K562 (cell line): ENCODE measurements around the gene IGF2BP3. TPM values are rescaled to one million over a fixed set of nuclear protein-coding genes. Genes with fewer than 3 reads are reported as not detected.

Experiments
- ATAC-seq: fragments of 200-7000 bp; cut with Tn5 transposase; 3 replicates; pipeline ENCODE4 v1.9.1; 2020; ENCODE audit warnings: moderate library complexity
- BruUV-seq: library from RNA; stranded (reverse); fragments of 400-500 nt; replicated peaks from 2 replicates; lab custom pipeline; 2021; lab: Mats Ljungman, UMichigan
- CTCF ChIA-PET: fragments of 300-600 bp; formaldehyde crosslinking; extraction: SDS; loops from one replicate; lab custom pipeline; 2021; ENCODE audit warnings: low intra/inter-chr PET ratio; lab: Yijun Ruan, JAX
- POLR2A ChIA-PET: fragments of 300-600, 350-650 bp; sonication (Branson Sonifier 250); formaldehyde crosslinking; extraction: SDS; loops from one replicate; lab custom pipeline; 2021; ENCODE audit warnings: antibody characterized with exemption, inconsistent platforms; lab: Yijun Ruan, JAX
- DNase-seq, 4 experiments: peaks; one replicate each; pipeline versions ENCODE4 v3.0.0 to v3.0.0-alpha.2; 2011 to 2018; ENCODE audit warnings: low spot score in 3 of 4, mixed read lengths in 3 of 4; ENCODE audit errors: extremely low read depth in 1 of 4
- FAIRE-seq: peaks from 2 replicates; lab custom pipeline; 2011; peaks lifted over from hg19 to GRCh38; lab: Jason Lieb, UNC
- H2AFZ ChIP-seq: 2 replicates; pipeline ENCODE4 v1.6.0; 2011; ENCODE audit warnings: low read depth, low read length, control low read depth, inconsistent platforms
- H3K27ac ChIP-seq: fragments of 200-600 bp; 3 replicates; pipeline ENCODE4 v1.8.0; 2011; ENCODE audit warnings: low read depth, mild to moderate bottlenecking, control low read depth, inconsistent platforms, low read length, moderate library complexity, mixed read lengths; ENCODE audit errors: extremely low read depth
- H3K27me3 ChIP-seq, 2 experiments: fragments of 300-600 bp in 1 of 2; 2 replicates in 1 of 2; 3 replicates in 1 of 2; pipeline versions ENCODE4 v1.6.0 to v1.8.0; 2011; ENCODE audit warnings: inconsistent platforms in 2 of 2, low read length in 2 of 2, mild to moderate bottlenecking in 1 of 2, mixed read lengths in 1 of 2, moderate library complexity in 1 of 2; ENCODE audit not compliant: control insufficient read depth in 2 of 2, insufficient read depth in 2 of 2
- H3K36me3 ChIP-seq: fragments of 300-600 bp; 3 replicates; pipeline ENCODE4 v1.8.0; 2011; ENCODE audit warnings: mild to moderate bottlenecking, low read length, inconsistent platforms; ENCODE audit not compliant: control insufficient read depth, insufficient read depth
- H3K4me1 ChIP-seq, 2 experiments: fragments of 200-600 bp in 1 of 2; replicated peaks in 1 of 2; 2 replicates in 1 of 2; 3 replicates in 1 of 2; pipeline versions ENCODE4 v1.5.1 to v1.8.0; 2011; ENCODE audit warnings: inconsistent platforms in 2 of 2, low read length in 2 of 2, mild to moderate bottlenecking in 1 of 2, mixed read lengths in 1 of 2, moderate library complexity in 1 of 2; ENCODE audit not compliant: control insufficient read depth in 2 of 2, insufficient read depth in 2 of 2
- H3K4me2 ChIP-seq: 2 replicates; pipeline ENCODE4 v1.6.1; 2011; ENCODE audit warnings: low read length, control low read depth, inconsistent platforms, mixed read lengths; ENCODE audit not compliant: insufficient read depth
- H3K4me3 ChIP-seq: fragments of 200-600 bp; sonication (generic), shearing (Covaris generic); 2 replicates; pipeline ENCODE4 v1.5.1; 2016; ENCODE audit warnings: control low read depth, inconsistent platforms
- H3K79me2 ChIP-seq: fragments of 200-600 bp; 3 replicates; pipeline ENCODE4 v1.8.0; 2011; ENCODE audit warnings: low read length, inconsistent platforms; ENCODE audit not compliant: control insufficient read depth, insufficient read depth
- H3K9ac ChIP-seq, 2 experiments: 2 replicates each; pipeline versions ENCODE4 v1.6.0 to v1.6.1; 2011; ENCODE audit warnings: low read depth in 2 of 2, low read length in 2 of 2, control low read depth in 1 of 2, inconsistent platforms in 1 of 2, mild to moderate bottlenecking in 1 of 2, mixed read lengths in 1 of 2; ENCODE audit not compliant: insufficient read depth in 1 of 2
- H3K9me1 ChIP-seq: one replicate; pipeline ENCODE4 v1.6.0; 2011; ENCODE audit warnings: inconsistent platforms, mild to moderate bottlenecking, low read length, moderate library complexity; ENCODE audit not compliant: control insufficient read depth, insufficient read depth
- H3K9me3 ChIP-seq: replicated peaks from 2 replicates; pipeline ENCODE4 v1.5.1; 2011; ENCODE audit warnings: low read depth, low read length, inconsistent platforms; ENCODE audit not compliant: control insufficient read depth, insufficient read depth
- H4K20me1 ChIP-seq: replicated peaks from 2 replicates; pipeline ENCODE4 v1.6.1; 2011; ENCODE audit warnings: low read length, inconsistent platforms, mixed read lengths; ENCODE audit not compliant: control insufficient read depth, insufficient read depth
- CCAR2 ChIP-seq: fragments of 200-400 bp; formaldehyde crosslinking; IDR thresholded peaks from 2 replicates; pipeline ENCODE4 v1.6.1; 2017; ENCODE audit warnings: mild to moderate bottlenecking, low read depth, low read length
- FIP1L1 ChIP-seq: fragments of 200-400 bp; formaldehyde crosslinking; IDR thresholded peaks from 2 replicates; pipeline ENCODE4 v1.6.1; 2018; ENCODE audit warnings: mild to moderate bottlenecking, low read depth, low read length; ENCODE audit not compliant: poor library complexity, severe bottlenecking
- HDAC1 ChIP-seq, 2 experiments: fragments of 450-650 bp; IDR thresholded peaks; 2 replicates each; pipeline ENCODE4 v1.6.1; 2016 to 2017; ENCODE audit warnings: inconsistent platforms in 1 of 2, mild to moderate bottlenecking in 1 of 2, moderate library complexity in 1 of 2
- JUND ChIP-seq, 2 experiments: IDR thresholded peaks; 2 replicates in 1 of 2; 3 replicates in 1 of 2; pipeline ENCODE4 v1.6.1; 2011; ENCODE audit warnings: borderline replicate concordance in 2 of 2, low read depth in 2 of 2, low read length in 2 of 2, improper control_type of control experiment in 1 of 2, missing biosample characterization in 1 of 2, missing genetic modification characterization in 1 of 2, missing genetic modification reagents in 1 of 2
- POLR2H ChIP-seq: IDR thresholded peaks from 2 replicates; pipeline ENCODE4 v1.6.1; 2016; ENCODE audit warnings: missing genetic modification characterization, low read depth, mild to moderate bottlenecking, control low read depth, missing compliant biosample characterization, moderate library complexity
- RFX1 ChIP-seq: fragments of 450-650 bp; IDR thresholded peaks from 2 replicates; pipeline ENCODE4 v1.6.1; 2016; ENCODE audit warnings: mild to moderate bottlenecking, moderate library complexity
- TCF3 ChIP-seq: sonication (generic); formaldehyde crosslinking; IDR thresholded peaks from 2 replicates; pipeline ENCODE4 v1.4.0; 2020; ENCODE audit warnings: mild to moderate bottlenecking, missing genetic modification reagents
- ZNF277 ChIP-seq: fragments of 250-450 bp; sonication (Bioruptor Pico); IDR thresholded peaks from 2 replicates; pipeline ENCODE4 v1.8.0; 2022; ENCODE audit warnings: inconsistent platforms, mild to moderate bottlenecking, moderate library complexity, borderline replicate concordance
- ZNF518B ChIP-seq: fragments of 250-450 bp; sonication (Bioruptor Pico); IDR thresholded peaks from 2 replicates; pipeline ENCODE4 v1.5.0; 2021; ENCODE audit warnings: mild to moderate bottlenecking, moderate library complexity
- WGBS: fragments of 100-300 bp; shearing (Covaris generic); methylation state at CpG from one replicate; pipeline ENCODE4 v1.1.6; 2016; ENCODE audit warnings: low coverage, mixed read lengths; ENCODE audit not compliant: insufficient coverage; ENCODE audit errors: missing lambda C conversion rate; 5-methylcytosine and 5-hydroxymethylcytosine counted together
- in situ Hi-C: fragments of 300-500 bp; cut with MboI; formaldehyde crosslinking; loops from 4 replicates; pipeline ENCODE4 v1.15.0; 2018; ENCODE audit warnings: inconsistent platforms, mixed read lengths
- intact Hi-C: fragments of 100-400 bp; cut with micrococcal nuclease; formaldehyde crosslinking; loops from 2 replicates; pipeline ENCODE4 v1.14.2; 2022
- polyA plus RNA-seq, 8 experiments: library from polyadenylated mRNA; depleted of rRNA in 4 of 8; stranded (reverse) in 5 of 8; unstranded in 3 of 8; fragments of >200 nt; fragmentation: Nextera tagmentation in 2 of 8; fragmentation: Illumina TruSeq in 1 of 8; extraction: Ambion mirVana in 2 of 8; extraction: Trizol in 1 of 8; gene quantifications; 2 replicates each; pipeline versions ENCODE4 v1.2.1 to v1.2.3, GENCODE V29; 2011 to 2014; ENCODE audit warnings: inconsistent platforms in 1 of 8, missing spikeins in 1 of 8
- total RNA-seq, 7 experiments: library from RNA; depleted of rRNA in 6 of 7; stranded (reverse); fragments of >200 nt in 6 of 7; fragmentation: Illumina TruSeq in 2 of 7; extraction: Trizol in 2 of 7; gene quantifications; 2 replicates each; pipeline versions ENCODE4 v1.2.1 to v1.2.3, GENCODE V29; 2011 to 2021; ENCODE audit warnings: low replicate concordance in 1 of 7

IGF2BP3 gene
- total and polyA plus RNA-seq, 9 of the 15 experiments (the other 6 are each of a cell fraction or from before 2014, with no cell fraction given) = 8.4 to 88.1 (median 61.2) TPM

GRCh38 chr7:23438171-23438570 lies 32.1 kb downstream of the IGF2BP3 start (continued):
- no peak for TF ChIP-seq FIP1L1
- no peak for TF ChIP-seq POLR2H (tag)

GRCh38 chr7:23434147-23434917 lies 36.0 kb downstream of the IGF2BP3 start:
- peaks cover 95% of the 10 kb centered on the region for H3K79me2 ChIP-seq

More at GRCh38 chr7:23434147-23434917, 36.0 kb downstream of the IGF2BP3 start:
- no TSS peak for BruUV-seq
- H3K9me1 ChIP-seq = no peaks in the 10 kb centered on the region
- intact Hi-C loops (loop anchor here (5.0 kb wide), 2 partner anchors 77 to 162 kb away; no protein-coding TSS in a partner anchor), in situ Hi-C loops (no loop called here)
- ATAC-seq (no peak), FAIRE-seq (no peak), DNase-seq (no peak)
- peak overlapping the region; percentile 5; the same call in 1 of the 3 replicates for H3K27ac ChIP-seq
- no peak overlapping the region for H3K4me3 ChIP-seq
- H3K9ac ChIP-seq = no peak overlapping the region
- no peak overlapping the region for H3K4me2 ChIP-seq
- no peaks in the 10 kb centered on the region for H3K9me3 ChIP-seq
- H4K20me1 ChIP-seq = peaks cover 12% of the 10 kb centered on the region; the same call in 1 of the 2 replicates
- ChIA-PET CTCF (interaction anchor here (0.7 kb wide), 1 partner anchor 558 kb away, joined by 3 read pairs; no protein-coding TSS in a partner anchor), POLR2A (interaction anchor here (0.9 kb wide), 1 partner anchor 53 kb away, joined by 3 read pairs; no protein-coding TSS in a partner anchor)
- no peak overlapping the region for H2AFZ ChIP-seq
- peaks cover 11 to 35% of the 10 kb centered on the region in 2 experiments; a peak in 4 of 5 replicates for H3K4me1 ChIP-seq
- no peaks in the 10 kb centered on the region for H3K27me3 ChIP-seq
- TF ChIP-seq ZNF518B (CRISPR knock-in tag) (no peak), CCAR2 (no peak), RFX1 (0 out of 2 replicates have a peak, but pooled peaks have one; percentile 6), HDAC1 (IDR thresholded peaks at IDR 0.05) (no peak), JUND (IDR thresholded peaks at IDR 0.05; ENCODE audit: borderline replicate concordance, low read depth, low read length) (no peak), JUND (tag; IDR thresholded peaks at IDR 0.05; ENCODE audit: borderline replicate concordance, low read depth, low read length) (no peak), TCF3 (CRISPR knock-in tag) (no peak), ZNF277 (CRISPR knock-in tag) (no peak)
- peaks cover 21% of the 10 kb centered on the region for H3K36me3 ChIP-seq
- 64% methylated on average over 5 of the region's 5 CpGs for WGBS
